OCI-LY3 (cell line): ENCODE results near the gene JAKMIP1.

Experiments
- CTCF ChIP-seq: fragments of 200-600, 300-600 bp; sonication (generic); IDR thresholded peaks from 2 replicates; pipeline ENCODE4 v1.5.1; 2014; ENCODE audit warnings: antibody characterized with exemption, low read length, low read depth
- EZH2phosphoT487 ChIP-seq: fragments of 200-600 bp; shearing (Covaris generic); IDR thresholded peaks from 2 replicates; pipeline ENCODE4 v1.6.1; 2018; ENCODE audit warnings: antibody characterized with exemption, mixed run types, low read depth

GRCh38 chr4:6125103-6125651 lies 75.2 kb downstream of the JAKMIP1 start:
- TF ChIP-seq CTCF (no peak), EZH2phosphoT487 (no peak)
